Tibial nerve (tissue), 4 donors: ENCODE results near the gene NEK3. TPM values are rescaled to one million over a fixed set of nuclear protein-coding genes. Genes with fewer than 3 reads are reported as not detected.
"Not testable (repeated sequence)": the region's sequence is repeated elsewhere in the genome, so short reads cannot be mapped to it uniquely, and the experiment has no call there.

Experiments
- DNase-seq, 2 donors: peaks; one replicate each; pipeline ENCODE4 v3.0.0-alpha.2; 2019; ENCODE audit warnings: low spot score in 2 of 2
- H3K27ac ChIP-seq, 4 donors: fragments of 200-600 bp; sonication (generic) in 3 of 4; one replicate each; pipeline ENCODE4 v1.5.1; 2017 to 2019; ENCODE audit warnings: mild to moderate bottlenecking in 1 of 4
- H3K27me3 ChIP-seq, 2 donors: fragments of 200-600 bp; sonication (generic) in 1 of 2; one replicate each; pipeline versions ENCODE4 v1.5.1 to v1.6.0; 2017 to 2019
- H3K36me3 ChIP-seq, 3 donors: fragments of 200-600 bp; sonication (generic); one replicate each; pipeline ENCODE4 v1.5.1; 2018 to 2019
- H3K4me1 ChIP-seq, 4 donors: fragments of 200-600 bp; sonication (generic) in 3 of 4; one replicate each; pipeline ENCODE4 v1.5.1; 2017 to 2019
- H3K4me3 ChIP-seq, 4 donors: fragments of 200-600 bp; sonication (generic) in 3 of 4; one replicate each; pipeline ENCODE4 v1.5.1; 2017 to 2019; ENCODE audit warnings: mild to moderate bottlenecking in 1 of 4, moderate library complexity in 1 of 4
- H3K9me3 ChIP-seq, 4 donors: fragments of 200-600 bp; sonication (generic) in 3 of 4; one replicate each; pipeline ENCODE4 v1.5.1; 2017 to 2019
- CTCF ChIP-seq, 5 experiments: fragments of 200-600 bp in 3 of 5; fragments of 450-650 bp in 2 of 5; sonication (generic) in 3 of 5; IDR thresholded peaks; one replicate each; pipeline ENCODE4 v1.5.1; 2016 to 2019; ENCODE audit warnings: antibody characterized with exemption in 5 of 5, mild to moderate bottlenecking in 3 of 5, moderate library complexity in 2 of 5
- EP300 ChIP-seq, 2 donors: sonication (generic); formaldehyde crosslinking; IDR thresholded peaks; one replicate each; pipeline ENCODE4 v1.6.1; 2017; ENCODE audit warnings: antibody characterized with exemption in 2 of 2, mild to moderate bottlenecking in 1 of 2
- POLR2A ChIP-seq, 2 donors: fragments of 450-650 bp; IDR thresholded peaks; one replicate each; pipeline ENCODE4 v1.6.1; 2017; ENCODE audit warnings: antibody characterized with exemption in 2 of 2, mild to moderate bottlenecking in 2 of 2, moderate library complexity in 2 of 2
- WGBS, 2 donors: methylation state at CpG; one replicate each; pipeline ENCODE4 v1.1.5; 2018; 5-methylcytosine and 5-hydroxymethylcytosine counted together
- total RNA-seq, 4 donors: library from RNA; depleted of rRNA; stranded (reverse); fragments of >200 nt; gene quantifications; one replicate each; pipeline ENCODE4 v1.1.0, GENCODE V29; 2016

Gene NEK3
- total RNA-seq, 4 donors from 2014 or later, result 22.0 to 49.8 (median 36.7) TPM

GRCh38 chr13:52103386-52103785 is 56.0 kb downstream of the NEK3 start:
- Histone ChIP-seq H3K27ac (no peak overlapping the region), H3K36me3 (no peaks in the 10 kb centered on the region), H3K27me3 (no peaks in the 10 kb centered on the region), H3K4me3 (no peak overlapping the region), H3K9me3 (no peaks in the 10 kb centered on the region), H3K4me1 (no peaks in the 10 kb centered on the region)
- TF ChIP-seq POLR2A (IDR thresholded peaks at IDR 0.05), result no peak
- no peak for TF ChIP-seq EP300 (IDR thresholded peaks at IDR 0.05)
- no peak for TF ChIP-seq CTCF (IDR thresholded peaks at IDR 0.05)
- WGBS, 2 donors, result 75 to 81% methylated on average over 5 of the region's 5 CpGs
- no peak for DNase-seq

- DNase-seq, H3K27me3 ChIP-seq, H3K27ac ChIP-seq, H3K4me3 ChIP-seq, H3K36me3 ChIP-seq, H3K4me1 ChIP-seq, H3K9me3 ChIP-seq: not testable (repeated sequence)
- 91 to 92% methylated on average over 3 of the region's 3 CpGs for WGBS, 2 donors
Observed at GRCh38 chr13:52102423-52102822, 57.0 kb downstream of the NEK3 start.

- no peaks in the 10 kb centered on the region for H3K27me3 ChIP-seq
- H3K4me1 ChIP-seq, result no peaks in the 10 kb centered on the region
- no peak for DNase-seq
- no peaks in the 10 kb centered on the region for H3K9me3 ChIP-seq
- 90 to 100% methylated on average over 4 to 5 of the region's 5 CpGs for WGBS, 2 donors
- no peaks in the 10 kb centered on the region for H3K36me3 ChIP-seq
- no peak overlapping the region for H3K4me3 ChIP-seq
- H3K27ac ChIP-seq, result no peak overlapping the region
- TF ChIP-seq EP300 (IDR thresholded peaks at IDR 0.05) (no peak), POLR2A (IDR thresholded peaks at IDR 0.05) (no peak), CTCF (IDR thresholded peaks at IDR 0.05) (no peak)
Observed at GRCh38 chr13:52097197-52097596, 62.2 kb downstream of the NEK3 start.

- Histone ChIP-seq H3K27ac (no peak overlapping the region), H3K4me1 (no peaks in the 10 kb centered on the region), H3K4me3 (no peak overlapping the region), H3K27me3 (no peaks in the 10 kb centered on the region), H3K36me3 (no peaks in the 10 kb centered on the region), H3K9me3 (no peaks in the 10 kb centered on the region)
- no peak for DNase-seq
- no peak for TF ChIP-seq CTCF (IDR thresholded peaks at IDR 0.05)
- TF ChIP-seq POLR2A (IDR thresholded peaks at IDR 0.05), result no peak
- TF ChIP-seq EP300 (IDR thresholded peaks at IDR 0.05), result no peak
- 70 to 83% methylated on average over 2 to 3 of the region's 3 CpGs for WGBS, 2 donors
Observed at GRCh38 chr13:52096748-52097147, 62.6 kb downstream of the NEK3 start.

- Histone ChIP-seq H3K27ac (no peak overlapping the region), H3K27me3 (no peaks in the 10 kb centered on the region), H3K36me3 (no peaks in the 10 kb centered on the region), H3K9me3 (no peaks in the 10 kb centered on the region), H3K4me1 (no peaks in the 10 kb centered on the region), H3K4me3 (no peak overlapping the region)
- WGBS, 2 donors, result 89 to 99% methylated on average over 2 of the region's 2 CpGs
- no peak for TF ChIP-seq CTCF (IDR thresholded peaks at IDR 0.05)
- TF ChIP-seq POLR2A (IDR thresholded peaks at IDR 0.05), result no peak
- no peak for TF ChIP-seq EP300 (IDR thresholded peaks at IDR 0.05)
- no peak for DNase-seq
Observed at GRCh38 chr13:52096062-52096461, 63.3 kb downstream of the NEK3 start.

- no peaks in the 10 kb centered on the region for H3K9me3 ChIP-seq
- 88 to 92% methylated on average over 2 of the region's 2 CpGs for WGBS, 2 donors
- H3K27ac ChIP-seq, result no peak overlapping the region
- H3K36me3 ChIP-seq, result no peaks in the 10 kb centered on the region
- no peaks in the 10 kb centered on the region for H3K27me3 ChIP-seq
- DNase-seq, result no peak
- H3K4me1 ChIP-seq, result no peaks in the 10 kb centered on the region
- TF ChIP-seq CTCF (IDR thresholded peaks at IDR 0.05), result no peak
- no peak for TF ChIP-seq EP300 (IDR thresholded peaks at IDR 0.05)
- no peak for TF ChIP-seq POLR2A (IDR thresholded peaks at IDR 0.05)
- no peak overlapping the region for H3K4me3 ChIP-seq
Observed at GRCh38 chr13:52092087-52092486, 67.3 kb downstream of the NEK3 start.
